PFSK-1 (cell line): ENCODE measurements around the gene THRB.

Source experiments
- FOXP2 ChIP-seq: optimal IDR thresholded peaks from 2 replicates; pipeline ENCODE3; 2011; ENCODE audit warnings: borderline replicate concordance, control low read depth, inconsistent platforms; ENCODE audit not compliant: insufficient read depth; ENCODE audit errors: extremely low read length, extremely low read depth
- POLR2AphosphoS5 ChIP-seq: IDR thresholded peaks from 2 replicates; pipeline ENCODE4 v1.6.1; 2012; ENCODE audit warnings: low read depth, mild to moderate bottlenecking, control low read depth, low read length, moderate library complexity
- SIN3A ChIP-seq: IDR thresholded peaks from 2 replicates; pipeline ENCODE4 v1.6.1; 2012; ENCODE audit warnings: mild to moderate bottlenecking, low read length, moderate library complexity, borderline replicate concordance; ENCODE audit not compliant: insufficient read depth
- TAF1 ChIP-seq: IDR thresholded peaks from 2 replicates; pipeline ENCODE4 v1.6.1; 2012; ENCODE audit warnings: low read length, control low read depth, borderline replicate concordance; ENCODE audit not compliant: insufficient read depth
- TF ChIP-seq, protein P1 (sequence below), 2 experiments: IDR thresholded peaks; 2 replicates each; pipeline versions ENCODE4 v1.6.1 to v1.8.0; 2011 to 2012; ENCODE audit warnings: low read depth in 2 of 2, low read length in 2 of 2, control low read depth in 1 of 2, inconsistent platforms in 1 of 2, mild to moderate bottlenecking in 1 of 2, moderate library complexity in 1 of 2; ENCODE audit not compliant: insufficient read depth in 1 of 2

THRB gene

DNA sequence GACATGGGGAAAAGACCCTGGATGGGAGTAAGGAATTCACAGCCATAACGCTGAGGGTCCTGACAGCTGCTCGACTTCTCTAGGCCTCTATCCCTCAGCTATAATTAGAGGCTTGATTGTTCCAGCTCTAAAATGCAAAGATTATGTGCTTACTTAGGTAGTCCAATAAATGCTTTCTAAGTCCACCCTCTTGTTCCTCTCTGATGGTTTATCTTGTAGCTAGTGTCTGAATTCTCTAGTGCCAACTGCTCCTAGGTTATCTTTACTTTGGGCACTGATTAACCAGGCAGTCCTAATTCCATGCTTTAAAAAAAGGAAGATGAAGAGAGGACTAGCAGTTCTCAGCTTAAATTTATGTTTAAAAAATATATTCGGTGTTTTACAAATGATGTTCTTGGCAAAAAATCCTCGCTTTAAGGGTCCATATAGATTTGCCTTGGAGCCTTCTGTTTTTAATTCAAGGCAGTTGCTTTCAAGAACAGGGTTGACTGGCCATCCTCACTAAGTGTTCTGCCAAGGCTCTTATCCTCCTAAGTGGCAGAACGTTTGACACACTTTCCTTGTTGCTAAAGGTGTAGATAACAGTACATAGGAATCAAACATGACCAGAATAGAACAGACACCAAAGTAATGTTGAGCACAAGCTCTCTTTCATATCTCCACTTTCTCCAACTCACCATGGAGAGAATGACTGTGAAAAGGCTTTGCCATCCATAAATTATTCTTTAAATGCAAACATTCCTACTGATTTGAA, 60.6 kb downstream of the THRB start:
- TF ChIP-seq, protein P1, sequence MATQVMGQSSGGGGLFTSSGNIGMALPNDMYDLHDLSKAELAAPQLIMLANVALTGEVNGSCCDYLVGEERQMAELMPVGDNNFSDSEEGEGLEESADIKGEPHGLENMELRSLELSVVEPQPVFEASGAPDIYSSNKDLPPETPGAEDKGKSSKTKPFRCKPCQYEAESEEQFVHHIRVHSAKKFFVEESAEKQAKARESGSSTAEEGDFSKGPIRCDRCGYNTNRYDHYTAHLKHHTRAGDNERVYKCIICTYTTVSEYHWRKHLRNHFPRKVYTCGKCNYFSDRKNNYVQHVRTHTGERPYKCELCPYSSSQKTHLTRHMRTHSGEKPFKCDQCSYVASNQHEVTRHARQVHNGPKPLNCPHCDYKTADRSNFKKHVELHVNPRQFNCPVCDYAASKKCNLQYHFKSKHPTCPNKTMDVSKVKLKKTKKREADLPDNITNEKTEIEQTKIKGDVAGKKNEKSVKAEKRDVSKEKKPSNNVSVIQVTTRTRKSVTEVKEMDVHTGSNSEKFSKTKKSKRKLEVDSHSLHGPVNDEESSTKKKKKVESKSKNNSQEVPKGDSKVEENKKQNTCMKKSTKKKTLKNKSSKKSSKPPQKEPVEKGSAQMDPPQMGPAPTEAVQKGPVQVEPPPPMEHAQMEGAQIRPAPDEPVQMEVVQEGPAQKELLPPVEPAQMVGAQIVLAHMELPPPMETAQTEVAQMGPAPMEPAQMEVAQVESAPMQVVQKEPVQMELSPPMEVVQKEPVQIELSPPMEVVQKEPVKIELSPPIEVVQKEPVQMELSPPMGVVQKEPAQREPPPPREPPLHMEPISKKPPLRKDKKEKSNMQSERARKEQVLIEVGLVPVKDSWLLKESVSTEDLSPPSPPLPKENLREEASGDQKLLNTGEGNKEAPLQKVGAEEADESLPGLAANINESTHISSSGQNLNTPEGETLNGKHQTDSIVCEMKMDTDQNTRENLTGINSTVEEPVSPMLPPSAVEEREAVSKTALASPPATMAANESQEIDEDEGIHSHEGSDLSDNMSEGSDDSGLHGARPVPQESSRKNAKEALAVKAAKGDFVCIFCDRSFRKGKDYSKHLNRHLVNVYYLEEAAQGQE (IDR thresholded peaks at IDR 0.05; ENCODE audit: insufficient read depth in 1 of 2, low read depth in 2 of 2, low read length in 2 of 2) = no peak

GRCh38 chr3:24432989-24433388, 61.7 kb downstream of the THRB start:
- TF ChIP-seq, protein P1 (IDR thresholded peaks at IDR 0.05; ENCODE audit: insufficient read depth in 1 of 2, low read depth in 2 of 2, low read length in 2 of 2) = no peak
- TF ChIP-seq POLR2AphosphoS5 (no peak), FOXP2 (no peak), SIN3A (no peak), TAF1 (no peak)

DNA sequence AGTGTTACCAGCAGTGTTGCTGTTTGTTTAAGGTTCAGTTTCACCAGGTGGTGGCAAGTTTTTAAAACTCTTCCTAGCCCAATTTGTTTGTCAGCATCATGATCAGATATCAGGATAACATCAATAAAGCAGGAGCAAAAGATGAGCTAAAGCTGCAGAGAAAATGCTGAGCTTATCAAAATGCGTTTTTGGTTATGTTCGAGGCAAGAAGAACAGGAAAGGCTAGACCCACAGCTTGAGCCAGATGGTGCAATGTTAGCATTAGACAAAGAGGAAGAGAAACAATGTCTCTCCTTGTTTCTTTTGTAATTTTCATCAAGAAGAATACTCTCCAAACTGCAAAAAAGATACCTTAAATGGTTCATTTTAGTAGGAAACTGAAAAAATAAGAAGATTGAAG, 66.2 kb downstream of the THRB start:
- TF ChIP-seq TAF1 (no peak), FOXP2 (no peak), SIN3A (no peak), POLR2AphosphoS5 (no peak)
- TF ChIP-seq, protein P1 (IDR thresholded peaks at IDR 0.05; ENCODE audit: insufficient read depth in 1 of 2, low read depth in 2 of 2, low read length in 2 of 2) = no peak

DNA sequence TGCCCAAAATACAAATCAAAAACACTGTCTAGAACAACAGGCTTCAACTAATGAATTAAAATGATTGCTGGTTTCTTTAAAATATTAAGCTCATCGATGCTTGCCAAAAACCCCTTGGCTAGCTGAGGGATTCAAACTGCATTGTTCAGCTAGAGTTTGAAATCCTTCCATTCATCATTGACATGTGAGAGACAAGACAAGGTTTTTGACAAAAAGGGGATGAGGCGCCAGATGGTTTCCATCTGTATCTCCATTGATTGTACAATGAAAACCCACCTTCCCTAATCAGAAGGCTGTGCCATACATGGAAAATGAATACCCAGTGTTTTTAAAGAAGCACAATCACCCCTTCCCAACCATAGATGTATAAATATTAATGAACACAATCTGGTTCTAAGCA, 67.8 kb downstream of the THRB start:
- TF ChIP-seq, protein P1 (IDR thresholded peaks at IDR 0.05; ENCODE audit: insufficient read depth in 1 of 2, low read depth in 2 of 2, low read length in 2 of 2) = no peak
- no peak for TF ChIP-seq TAF1
- no peak for TF ChIP-seq FOXP2
- TF ChIP-seq POLR2AphosphoS5 = no peak
- no peak for TF ChIP-seq SIN3A

- TF ChIP-seq POLR2AphosphoS5 (no peak), FOXP2 (no peak), TAF1 (no peak), SIN3A (no peak)
- TF ChIP-seq, protein P1 (IDR thresholded peaks at IDR 0.05; ENCODE audit: insufficient read depth in 1 of 2, low read depth in 2 of 2, low read length in 2 of 2) = no peak
Observed at GRCh38 chr3:24420224-24420623, 74.4 kb downstream of the THRB start.
